Testis (tissue), 2 donors: ENCODE results near the gene RIMBP2.

Experiments
- POLR2A ChIP-seq: fragments of 450-650 bp; IDR thresholded peaks from one replicate; pipeline ENCODE4 v1.6.1; 2017; ENCODE audit warnings: antibody characterized with exemption, mild to moderate bottlenecking, moderate library complexity
- TF ChIP-seq, protein P1 (sequence below), 3 experiments: fragments of 450-650 bp in 2 of 3; fragments of 200-600 bp in 1 of 3; sonication (generic) in 1 of 3; IDR thresholded peaks; one replicate each; pipeline ENCODE4 v1.5.1; 2016 to 2019; ENCODE audit warnings: antibody characterized with exemption in 3 of 3, mild to moderate bottlenecking in 2 of 3, moderate library complexity in 1 of 3

DNA sequence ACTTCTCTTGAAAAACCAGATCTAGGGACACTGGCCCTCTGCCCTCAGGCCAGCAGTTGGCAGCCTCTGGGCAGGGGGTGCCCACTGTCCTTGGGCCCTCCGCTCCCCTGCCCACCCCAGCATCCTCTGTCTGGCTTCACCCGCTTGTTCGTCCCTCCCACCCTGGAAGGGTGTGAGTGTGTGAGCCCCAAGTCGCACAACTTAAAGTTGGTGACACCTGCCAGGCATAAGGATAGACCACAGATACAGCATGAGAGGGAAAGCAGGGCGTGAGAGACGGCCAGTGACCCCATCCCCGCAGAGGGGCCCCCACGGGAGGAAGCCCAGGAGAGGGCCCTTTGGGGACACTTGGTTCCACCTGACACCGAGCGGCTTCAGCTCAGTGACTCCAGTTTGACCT lies 23.5 kb upstream of the RIMBP2 start:
- TF ChIP-seq, protein P1, sequence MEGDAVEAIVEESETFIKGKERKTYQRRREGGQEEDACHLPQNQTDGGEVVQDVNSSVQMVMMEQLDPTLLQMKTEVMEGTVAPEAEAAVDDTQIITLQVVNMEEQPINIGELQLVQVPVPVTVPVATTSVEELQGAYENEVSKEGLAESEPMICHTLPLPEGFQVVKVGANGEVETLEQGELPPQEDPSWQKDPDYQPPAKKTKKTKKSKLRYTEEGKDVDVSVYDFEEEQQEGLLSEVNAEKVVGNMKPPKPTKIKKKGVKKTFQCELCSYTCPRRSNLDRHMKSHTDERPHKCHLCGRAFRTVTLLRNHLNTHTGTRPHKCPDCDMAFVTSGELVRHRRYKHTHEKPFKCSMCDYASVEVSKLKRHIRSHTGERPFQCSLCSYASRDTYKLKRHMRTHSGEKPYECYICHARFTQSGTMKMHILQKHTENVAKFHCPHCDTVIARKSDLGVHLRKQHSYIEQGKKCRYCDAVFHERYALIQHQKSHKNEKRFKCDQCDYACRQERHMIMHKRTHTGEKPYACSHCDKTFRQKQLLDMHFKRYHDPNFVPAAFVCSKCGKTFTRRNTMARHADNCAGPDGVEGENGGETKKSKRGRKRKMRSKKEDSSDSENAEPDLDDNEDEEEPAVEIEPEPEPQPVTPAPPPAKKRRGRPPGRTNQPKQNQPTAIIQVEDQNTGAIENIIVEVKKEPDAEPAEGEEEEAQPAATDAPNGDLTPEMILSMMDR (IDR thresholded peaks at IDR 0.05), result no peak
- no peak for TF ChIP-seq POLR2A
